Neutrophil (primary cell): ENCODE results near the gene BMPR1B.

Experiments used
- H3K27ac ChIP-seq: fragments of 200-600 bp; sonication (generic); 2 replicates; pipeline ENCODE4 v1.5.1; 2016; ENCODE audit warnings: mild to moderate bottlenecking, moderate library complexity
- H3K27me3 ChIP-seq: fragments of 200-600 bp; sonication (generic); 2 replicates; pipeline ENCODE4 v1.6.0; 2016; ENCODE audit warnings: mild to moderate bottlenecking
- H3K36me3 ChIP-seq: fragments of 200-600 bp; sonication (generic); 2 replicates; pipeline ENCODE4 v1.5.1; 2017
- H3K4me1 ChIP-seq, 2 experiments: fragments of 200-600 bp in 1 of 2; sonication (generic) in 1 of 2; 1 replicate in 1 of 2; 2 replicates in 1 of 2; pipeline versions ENCODE4 v1.5.1 to v1.6.1; 2013 to 2016; ENCODE audit warnings: low read depth in 1 of 2, low read length in 1 of 2, mild to moderate bottlenecking in 1 of 2, moderate library complexity in 1 of 2; ENCODE audit not compliant: control insufficient read depth in 1 of 2, insufficient read depth in 1 of 2
- H3K4me3 ChIP-seq, 2 experiments: fragments of 200-600 bp in 1 of 2; sonication (generic) in 1 of 2; 1 replicate in 1 of 2; 2 replicates in 1 of 2; pipeline ENCODE4 v1.5.1; 2013 to 2016; ENCODE audit warnings: low read depth in 1 of 2, low read length in 1 of 2, mild to moderate bottlenecking in 1 of 2, moderate library complexity in 1 of 2
- H3K9me3 ChIP-seq: fragments of 200-600 bp; sonication (generic); 2 replicates; pipeline ENCODE4 v1.5.1; 2016
- TF ChIP-seq, protein P1 (sequence below): fragments of 200-600 bp; sonication (generic); IDR thresholded peaks from 2 replicates; pipeline ENCODE4 v1.5.1; 2016; ENCODE audit warnings: antibody characterized with exemption

BMPR1B gene

DNA sequence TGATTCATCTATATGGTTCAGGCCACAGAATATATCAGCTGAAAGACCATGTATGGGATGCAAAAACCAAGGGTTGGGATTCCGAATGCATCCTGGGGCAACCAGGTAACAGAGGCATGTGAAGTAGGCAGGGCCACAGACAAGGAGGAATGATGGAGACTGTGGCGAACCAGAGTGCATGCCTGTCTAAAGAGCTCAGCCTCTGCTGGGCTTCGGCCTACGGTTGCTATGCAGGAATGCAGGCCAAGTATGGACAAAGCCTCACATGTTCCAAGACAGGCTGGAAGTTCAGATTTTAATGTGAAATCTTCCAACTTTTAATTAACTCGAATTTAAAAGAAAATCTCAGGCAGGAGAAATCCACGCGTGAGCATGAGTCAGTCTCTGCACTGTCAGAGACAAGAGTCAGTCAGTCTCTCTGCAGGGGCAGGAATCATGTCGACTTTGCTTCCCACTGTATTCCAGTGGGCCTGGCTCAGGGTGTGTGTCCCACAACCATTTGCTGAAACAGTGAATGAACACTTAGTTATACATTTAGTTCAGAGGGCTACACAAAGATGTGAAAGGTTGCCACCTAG, 446.6 kb downstream of the BMPR1B start:
- TF ChIP-seq, protein P1, sequence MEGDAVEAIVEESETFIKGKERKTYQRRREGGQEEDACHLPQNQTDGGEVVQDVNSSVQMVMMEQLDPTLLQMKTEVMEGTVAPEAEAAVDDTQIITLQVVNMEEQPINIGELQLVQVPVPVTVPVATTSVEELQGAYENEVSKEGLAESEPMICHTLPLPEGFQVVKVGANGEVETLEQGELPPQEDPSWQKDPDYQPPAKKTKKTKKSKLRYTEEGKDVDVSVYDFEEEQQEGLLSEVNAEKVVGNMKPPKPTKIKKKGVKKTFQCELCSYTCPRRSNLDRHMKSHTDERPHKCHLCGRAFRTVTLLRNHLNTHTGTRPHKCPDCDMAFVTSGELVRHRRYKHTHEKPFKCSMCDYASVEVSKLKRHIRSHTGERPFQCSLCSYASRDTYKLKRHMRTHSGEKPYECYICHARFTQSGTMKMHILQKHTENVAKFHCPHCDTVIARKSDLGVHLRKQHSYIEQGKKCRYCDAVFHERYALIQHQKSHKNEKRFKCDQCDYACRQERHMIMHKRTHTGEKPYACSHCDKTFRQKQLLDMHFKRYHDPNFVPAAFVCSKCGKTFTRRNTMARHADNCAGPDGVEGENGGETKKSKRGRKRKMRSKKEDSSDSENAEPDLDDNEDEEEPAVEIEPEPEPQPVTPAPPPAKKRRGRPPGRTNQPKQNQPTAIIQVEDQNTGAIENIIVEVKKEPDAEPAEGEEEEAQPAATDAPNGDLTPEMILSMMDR = no peak
- no peak overlapping the region for H3K27ac ChIP-seq
- H3K9me3 ChIP-seq = no peaks in the 10 kb centered on the region
- H3K36me3 ChIP-seq = no peaks in the 10 kb centered on the region
- H3K4me1 ChIP-seq = peaks cover 0 to 3% of the 10 kb centered on the region in 2 experiments
- H3K27me3 ChIP-seq = no peaks in the 10 kb centered on the region
- no peak overlapping the region for H3K4me3 ChIP-seq

DNA sequence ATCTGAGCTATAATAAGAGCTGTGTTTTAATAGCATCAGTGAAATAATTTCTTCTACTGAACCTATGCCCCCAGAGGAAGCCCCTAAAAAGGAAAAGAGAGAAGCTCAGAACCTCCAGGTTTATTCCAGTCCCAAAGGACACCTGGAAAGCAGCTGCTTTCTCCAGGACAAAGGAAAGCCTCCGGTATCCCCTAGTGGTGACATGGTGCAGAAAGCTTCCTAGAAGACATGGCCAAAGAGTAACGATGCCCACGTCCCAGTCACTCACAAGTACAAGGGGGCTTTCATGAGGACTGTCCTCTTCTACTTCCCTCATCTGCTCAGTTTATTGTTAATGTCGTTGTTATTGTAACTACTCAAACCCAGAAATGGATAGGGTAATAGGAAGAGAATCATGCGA, 447.1 kb downstream of the BMPR1B start:
- H3K4me3 ChIP-seq = no peak overlapping the region
- TF ChIP-seq, protein P1 = no peak
- no peaks in the 10 kb centered on the region for H3K36me3 ChIP-seq
- no peaks in the 10 kb centered on the region for H3K4me1 ChIP-seq
- H3K27ac ChIP-seq = no peak overlapping the region
- H3K9me3 ChIP-seq = no peaks in the 10 kb centered on the region
- H3K27me3 ChIP-seq = no peaks in the 10 kb centered on the region
